ENCODE measurements around the gene BRD9.

- TF ChIP-seq CTCF (IDR thresholded peaks at IDR 0.05) (no peak), POLR2A (IDR thresholded peaks at IDR 0.05) (no peak)
Observed at GRCh38 chr5:887947-888637, 4.5 kb downstream of the BRD9 start.

Data from adrenal gland (tissue), 5 donors.